HG03575 (cell line): ENCODE results near the gene ZNF213.

Experiments used
- ATAC-seq: cut with Tn5 transposase; IDR thresholded peaks from one replicate; pipeline ENCODE4 v1.9.1; 2021; ENCODE audit not compliant: unreplicated experiment, insufficient number of reproducible peaks, low FRiP score; ENCODE audit errors: extremely low read depth

The ZNF213 gene

DNA sequence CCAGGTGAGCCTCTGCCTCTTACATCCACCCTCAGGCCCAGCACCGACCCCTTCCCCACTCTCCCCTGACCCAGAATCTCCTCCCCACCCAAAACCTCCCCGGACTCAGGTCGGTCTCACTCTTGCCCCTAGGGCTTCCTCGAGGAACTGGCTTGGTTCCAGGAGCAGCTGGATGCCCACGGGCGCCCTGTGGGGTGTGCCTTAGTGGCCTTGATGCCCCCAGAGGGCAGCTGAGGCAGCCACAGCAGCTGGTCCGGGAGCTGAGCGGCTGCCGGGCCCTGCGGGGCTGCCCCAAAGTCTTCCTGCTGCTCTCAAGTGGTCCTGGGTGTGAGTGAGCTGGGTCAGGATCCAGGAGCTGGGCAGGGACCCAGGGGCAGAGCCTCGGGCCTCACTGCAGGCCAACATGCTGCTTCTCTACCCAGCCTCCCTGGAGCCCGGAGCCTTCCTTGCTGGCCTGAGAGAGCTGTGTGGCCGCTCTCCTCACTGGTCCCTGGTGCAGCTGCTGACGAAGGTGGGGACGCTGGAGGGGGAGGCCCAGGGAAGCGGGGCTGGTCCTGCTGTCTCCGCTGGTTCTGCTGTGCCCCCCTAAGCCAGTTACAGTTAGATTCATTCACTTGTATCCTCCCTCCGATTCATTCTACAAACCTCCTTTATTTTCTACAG lies 9.6 kb downstream of the ZNF213 start:
- no peak for ATAC-seq

DNA sequence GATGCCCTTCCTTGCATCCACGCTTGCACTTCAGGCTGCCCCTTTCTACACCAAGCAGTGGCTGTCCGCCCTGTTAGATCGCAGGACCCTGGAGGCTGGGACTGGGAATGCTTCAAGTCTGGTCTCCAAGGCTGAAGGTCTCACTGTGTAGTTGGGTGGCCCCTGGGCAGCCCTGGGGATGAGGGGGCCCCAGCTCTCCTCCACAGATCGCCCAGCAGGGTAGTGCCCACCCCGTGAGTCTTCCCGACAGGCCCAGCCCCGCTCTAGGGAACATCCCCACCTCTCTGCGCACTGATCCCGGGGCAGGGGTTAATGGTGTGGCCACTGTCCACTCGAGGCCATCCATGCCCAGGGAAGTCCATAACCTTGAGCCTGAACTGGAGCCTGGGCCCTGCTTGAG lies 10.3 kb downstream of the ZNF213 start:
- ATAC-seq, result no peak

DNA sequence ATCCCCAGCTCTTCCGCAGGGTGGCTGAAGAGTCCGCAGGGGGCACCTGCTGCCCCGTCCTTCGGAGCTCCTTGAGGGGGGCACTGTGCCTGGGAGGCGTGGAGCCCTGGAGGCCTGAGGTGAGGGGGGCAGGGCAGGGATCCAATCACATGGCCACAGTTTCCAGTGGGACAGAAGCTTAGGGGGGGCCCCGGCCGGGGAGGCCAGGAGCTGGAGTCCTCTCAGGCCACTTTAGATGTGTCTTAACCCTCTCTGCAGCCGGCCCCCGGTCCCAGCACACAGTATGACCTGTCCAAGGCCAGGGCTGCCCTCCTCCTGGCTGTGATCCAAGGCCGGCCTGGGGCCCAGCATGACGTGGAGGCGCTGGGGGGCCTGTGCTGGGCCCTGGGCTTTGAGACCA lies 10.8 kb downstream of the ZNF213 start:
- ATAC-seq, result no peak

DNA sequence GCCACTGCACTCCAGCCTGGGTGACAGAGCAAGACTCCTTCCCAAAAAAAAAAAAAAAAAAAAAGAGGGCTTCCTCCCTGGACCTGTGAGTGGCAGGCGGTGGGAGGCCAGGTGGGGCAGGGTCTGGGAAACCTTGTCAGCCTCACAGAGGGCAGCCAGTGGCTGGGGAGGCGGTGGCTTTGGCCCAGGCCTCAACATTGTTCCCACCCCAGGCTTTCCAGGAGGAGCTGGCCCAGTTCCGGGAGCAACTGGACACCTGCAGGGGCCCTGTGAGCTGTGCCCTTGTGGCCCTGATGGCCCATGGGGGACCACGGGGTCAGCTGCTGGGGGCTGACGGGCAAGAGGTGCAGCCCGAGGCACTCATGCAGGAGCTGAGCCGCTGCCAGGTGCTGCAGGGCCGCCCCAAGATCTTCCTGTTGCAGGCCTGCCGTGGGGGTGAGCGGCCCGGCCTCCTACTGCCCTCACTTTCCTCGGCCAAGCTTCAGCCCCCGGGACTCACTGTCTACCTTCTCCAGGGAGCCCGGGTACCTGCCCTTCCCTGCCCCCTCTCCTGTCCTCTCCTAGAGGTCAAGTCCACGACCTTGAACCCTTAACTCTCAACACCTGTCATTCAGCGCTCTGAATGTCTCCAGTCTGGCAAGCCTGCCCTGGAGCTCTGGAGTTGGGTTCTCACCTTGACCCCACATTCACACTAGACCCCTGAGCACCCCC lies 12.4 kb downstream of the ZNF213 start:
- ATAC-seq, result no peak

DNA sequence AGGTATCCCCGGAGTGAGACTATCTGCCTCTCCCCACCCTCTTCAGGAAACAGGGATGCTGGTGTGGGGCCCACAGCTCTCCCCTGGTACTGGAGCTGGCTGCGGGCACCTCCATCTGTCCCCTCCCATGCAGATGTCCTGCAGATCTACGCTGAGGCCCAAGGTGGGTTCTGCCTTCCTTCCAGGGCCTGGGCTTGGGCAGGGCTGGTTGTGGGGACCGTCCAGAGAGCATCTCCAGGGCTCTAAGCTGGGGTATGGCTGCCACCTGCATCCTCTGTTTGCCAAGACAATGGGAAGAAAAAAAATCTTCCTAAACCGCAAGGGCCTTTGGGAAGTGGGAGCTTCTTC lies 12.9 kb downstream of the ZNF213 start:
- no peak for ATAC-seq

DNA sequence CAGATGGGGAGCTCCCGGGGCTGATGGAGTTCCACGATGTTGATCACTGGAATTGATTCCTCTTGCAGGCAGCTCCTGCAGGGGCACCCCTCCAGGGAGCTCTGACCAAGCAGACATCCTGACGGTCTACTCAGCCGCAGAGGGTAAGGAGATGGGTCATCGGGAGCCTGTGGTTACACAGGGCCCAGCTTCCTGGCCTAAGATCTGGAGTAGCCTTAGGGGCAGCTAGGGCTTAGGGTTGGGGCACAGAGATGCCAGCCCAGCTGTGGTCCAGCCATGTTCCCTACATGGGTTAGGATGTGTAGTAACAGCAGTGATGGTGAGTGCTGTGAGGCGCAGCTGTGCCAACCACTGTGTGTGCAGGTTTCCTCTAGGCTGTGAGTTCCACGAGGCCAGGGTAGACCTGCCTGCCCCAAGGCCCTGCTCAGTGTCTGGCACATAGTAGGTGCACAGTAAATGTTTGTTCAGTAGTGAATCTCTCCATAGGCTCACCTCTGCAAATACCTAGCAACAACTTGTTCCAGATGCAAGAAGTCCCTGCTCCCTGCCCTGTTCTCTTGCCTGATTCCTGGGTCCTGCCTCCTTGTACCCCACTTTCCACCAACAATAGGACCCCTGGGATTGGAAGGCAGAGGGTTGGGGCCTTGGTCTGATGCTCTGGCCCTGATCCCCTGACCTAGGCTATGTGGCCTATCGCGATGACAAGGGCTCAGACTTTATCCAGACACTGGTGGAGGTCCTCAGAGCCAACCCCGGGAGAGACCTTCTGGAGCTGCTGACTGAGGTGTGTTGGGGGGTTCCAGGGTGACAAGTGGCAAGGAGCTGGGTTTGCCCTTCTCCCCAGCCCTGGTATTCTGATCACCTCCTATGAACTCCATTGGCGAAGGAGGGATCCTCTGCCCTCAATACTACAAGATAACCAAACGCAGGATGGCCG lies 13.7 kb downstream of the ZNF213 start:
- ATAC-seq, result no peak

DNA sequence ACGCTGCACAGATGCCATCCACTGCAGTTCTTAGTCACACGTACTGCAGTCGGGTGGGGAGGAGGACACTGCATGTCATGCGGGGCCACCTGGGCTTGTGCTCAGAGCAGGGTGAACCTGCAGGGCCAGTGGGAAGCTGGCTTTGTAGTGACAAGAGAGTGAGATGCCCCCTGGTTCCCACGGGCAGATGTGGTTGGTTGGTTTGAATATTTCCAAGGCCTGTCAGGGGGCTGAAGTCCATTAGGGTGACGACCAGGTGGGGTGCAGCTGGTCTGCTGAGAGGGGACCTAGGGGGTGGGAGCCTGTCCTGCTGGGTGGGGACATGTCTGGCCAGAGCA lies 14.3 kb downstream of the ZNF213 start:
- no peak for ATAC-seq

DNA sequence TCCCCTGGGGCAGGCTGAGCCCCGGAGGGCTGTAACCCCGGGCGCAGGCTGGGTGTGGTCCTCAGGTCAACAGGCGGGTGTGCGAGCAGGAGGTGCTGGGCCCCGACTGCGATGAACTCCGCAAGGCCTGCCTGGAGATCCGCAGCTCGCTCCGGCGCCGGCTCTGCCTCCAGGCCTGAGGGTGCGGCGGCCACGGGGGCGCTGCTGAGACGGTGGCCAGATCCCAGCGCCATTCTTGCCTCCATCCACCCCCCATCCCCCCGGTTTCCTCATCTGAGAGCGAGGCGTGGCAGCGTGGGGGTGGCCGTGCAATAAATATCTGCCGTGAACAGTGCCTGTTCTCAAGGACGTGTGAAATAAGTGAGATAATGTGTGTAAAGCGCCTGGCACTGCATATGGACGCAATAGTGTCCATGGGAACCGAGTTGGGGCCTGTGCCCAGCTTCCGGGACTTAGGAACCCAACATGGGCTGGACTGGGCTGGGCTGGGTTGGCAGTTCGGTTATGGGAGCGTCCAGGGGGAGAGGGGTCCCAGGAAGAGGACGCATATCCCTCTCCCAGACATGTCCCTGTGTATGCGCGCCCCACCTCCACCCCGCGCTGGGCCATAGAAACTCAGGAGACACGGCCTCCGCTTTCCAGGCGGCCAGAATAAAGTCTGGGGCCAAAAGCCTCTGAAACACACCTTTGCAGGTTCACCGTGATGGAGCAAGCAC lies 15.0 kb downstream of the ZNF213 start:
- no peak for ATAC-seq

DNA sequence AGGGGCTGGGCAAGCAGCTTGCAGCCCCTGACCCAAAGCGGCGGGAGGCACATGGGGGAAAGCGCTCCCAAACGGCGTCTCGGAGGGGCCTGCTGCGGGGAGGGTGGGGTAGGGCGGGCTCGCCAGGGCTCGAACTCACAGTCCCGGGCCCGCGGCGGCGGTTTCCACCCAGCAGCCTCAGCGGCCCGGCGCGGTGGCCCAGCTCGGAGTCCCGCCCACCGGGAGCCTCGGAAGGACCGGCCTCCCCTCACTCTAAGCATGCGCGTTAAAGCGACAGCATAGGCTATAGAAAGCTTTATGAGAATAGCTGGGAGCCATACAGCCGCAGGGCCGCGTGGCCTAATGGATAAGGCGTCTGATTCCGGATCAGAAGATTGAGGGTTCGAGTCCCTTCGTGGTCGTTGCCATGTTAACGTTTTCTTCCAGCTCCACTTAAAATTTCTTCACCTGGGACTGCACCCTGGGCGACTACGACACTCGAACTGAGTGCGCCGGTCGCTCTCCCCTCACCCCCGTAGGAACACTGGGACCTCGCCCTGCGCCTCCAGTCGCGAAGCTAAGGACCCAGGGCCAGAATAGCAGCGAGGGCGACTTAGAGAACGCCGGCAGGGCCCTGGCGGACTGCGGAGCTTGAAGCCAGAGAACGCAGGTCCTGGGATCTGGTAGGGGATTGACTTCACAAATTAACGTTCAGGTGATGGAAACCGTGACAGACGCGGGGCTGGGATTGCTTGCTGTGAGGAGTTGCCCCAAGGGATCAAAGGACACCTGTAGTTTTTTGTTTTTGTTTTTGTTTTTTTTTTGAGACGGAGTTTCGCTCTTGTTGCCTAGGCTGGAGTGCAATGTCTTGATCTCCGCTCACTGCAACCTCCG lies 15.8 kb downstream of the ZNF213 start:
- no peak for ATAC-seq

DNA sequence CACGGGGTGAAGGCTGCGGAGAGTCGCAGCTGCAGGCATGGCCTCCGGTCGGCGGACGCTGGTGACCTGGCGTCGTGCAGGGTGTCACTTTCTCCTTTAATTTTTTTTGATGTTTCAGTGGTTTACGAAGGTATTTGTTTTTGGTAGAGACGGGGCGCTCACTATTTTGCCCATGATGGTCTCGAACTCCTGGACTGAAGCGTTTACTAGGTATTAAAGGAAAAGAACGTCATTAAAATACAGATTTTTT lies 17.1 kb downstream of the ZNF213 start:
- no peak for ATAC-seq

DNA sequence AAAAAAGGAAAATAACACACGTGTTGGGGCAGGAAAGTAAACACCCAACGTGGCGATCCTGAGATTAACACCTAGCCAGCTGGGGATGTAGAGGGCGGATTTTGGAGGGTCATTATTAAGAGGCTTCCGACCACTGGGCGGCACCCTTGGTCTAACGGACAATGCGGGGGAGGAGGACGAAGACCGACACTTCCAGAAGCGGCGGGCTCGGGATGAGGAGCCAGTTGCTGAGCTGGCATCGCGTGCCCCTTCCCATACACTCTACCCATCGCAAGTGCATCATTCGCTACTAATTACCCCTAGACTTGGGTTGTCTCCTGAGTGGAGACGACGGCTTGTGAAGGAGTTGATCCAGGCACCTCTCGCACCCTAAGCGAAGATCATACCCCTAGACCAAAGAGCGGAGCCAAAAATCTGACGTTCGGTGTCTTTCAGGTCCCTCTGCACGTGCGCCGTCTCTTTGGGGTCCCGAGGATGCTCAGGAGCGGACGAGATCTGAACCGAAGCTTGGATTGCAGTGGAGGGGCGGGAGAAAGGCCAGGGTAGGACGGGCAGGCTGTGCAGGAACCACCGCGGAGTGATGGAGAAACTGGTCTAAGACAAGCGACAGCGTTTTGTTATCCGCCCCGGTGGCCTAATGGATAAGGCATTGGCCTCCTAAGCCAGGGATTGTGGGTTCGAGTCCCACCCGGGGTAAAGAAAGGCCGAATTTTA lies 17.6 kb downstream of the ZNF213 start:
- no peak for ATAC-seq

DNA sequence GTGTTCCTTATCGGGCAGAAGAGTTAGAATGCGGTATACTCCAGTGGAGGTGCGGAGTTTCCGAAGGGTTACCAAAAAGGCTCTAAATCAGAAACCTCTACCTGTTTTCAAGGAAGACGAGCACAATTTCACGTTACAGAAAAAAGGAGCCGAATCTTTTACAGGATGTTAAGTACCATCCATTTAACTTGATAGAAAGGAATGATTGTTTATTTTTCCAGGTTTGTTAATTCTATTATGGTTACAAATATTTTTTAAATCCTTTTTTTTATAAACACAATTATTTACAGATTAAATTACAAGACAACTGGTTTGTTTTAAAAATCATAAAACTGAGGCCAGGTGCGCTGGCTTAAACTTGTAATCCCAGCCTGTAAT lies 18.2 kb downstream of the ZNF213 start:
- ATAC-seq, result no peak

DNA sequence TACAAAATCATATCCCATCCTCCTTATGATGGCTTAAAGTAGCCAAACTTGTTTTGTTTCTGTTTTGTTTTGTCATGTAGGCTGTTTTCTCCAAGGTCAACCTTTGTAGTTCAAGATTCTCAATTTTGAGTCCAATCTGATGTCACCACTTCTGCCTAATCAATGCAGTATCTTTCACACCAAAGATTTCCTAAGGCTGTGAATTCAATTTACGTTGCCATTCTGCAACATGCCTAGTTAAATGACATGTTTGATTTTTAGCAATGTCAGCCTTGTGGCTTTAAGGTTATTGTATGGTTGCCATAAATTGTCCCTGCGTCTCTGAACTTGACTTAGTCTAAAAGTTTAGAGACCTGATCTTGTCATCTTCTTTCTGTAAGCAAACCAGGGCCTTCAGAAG lies 20.4 kb downstream of the ZNF213 start:
- no peak for ATAC-seq

DNA sequence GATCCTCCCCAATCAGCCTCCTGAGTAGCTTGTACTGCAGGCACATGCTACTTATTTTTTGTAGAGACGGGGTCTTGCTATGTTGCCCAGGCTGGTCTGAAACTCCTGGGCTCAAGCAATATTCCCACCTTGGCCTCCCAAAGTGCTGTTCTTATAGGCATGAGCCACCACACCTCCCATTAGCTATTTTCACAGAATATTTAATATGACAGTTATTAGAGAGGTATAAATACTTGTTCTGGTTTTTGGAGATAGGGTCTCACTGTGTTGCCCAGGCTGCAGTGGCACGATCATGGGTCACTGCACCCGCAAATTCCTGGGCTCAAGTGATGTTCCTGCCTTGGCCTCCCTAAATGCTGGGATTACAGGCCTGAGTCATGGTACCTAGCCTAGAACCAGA lies 21.1 kb downstream of the ZNF213 start:
- no peak for ATAC-seq

DNA sequence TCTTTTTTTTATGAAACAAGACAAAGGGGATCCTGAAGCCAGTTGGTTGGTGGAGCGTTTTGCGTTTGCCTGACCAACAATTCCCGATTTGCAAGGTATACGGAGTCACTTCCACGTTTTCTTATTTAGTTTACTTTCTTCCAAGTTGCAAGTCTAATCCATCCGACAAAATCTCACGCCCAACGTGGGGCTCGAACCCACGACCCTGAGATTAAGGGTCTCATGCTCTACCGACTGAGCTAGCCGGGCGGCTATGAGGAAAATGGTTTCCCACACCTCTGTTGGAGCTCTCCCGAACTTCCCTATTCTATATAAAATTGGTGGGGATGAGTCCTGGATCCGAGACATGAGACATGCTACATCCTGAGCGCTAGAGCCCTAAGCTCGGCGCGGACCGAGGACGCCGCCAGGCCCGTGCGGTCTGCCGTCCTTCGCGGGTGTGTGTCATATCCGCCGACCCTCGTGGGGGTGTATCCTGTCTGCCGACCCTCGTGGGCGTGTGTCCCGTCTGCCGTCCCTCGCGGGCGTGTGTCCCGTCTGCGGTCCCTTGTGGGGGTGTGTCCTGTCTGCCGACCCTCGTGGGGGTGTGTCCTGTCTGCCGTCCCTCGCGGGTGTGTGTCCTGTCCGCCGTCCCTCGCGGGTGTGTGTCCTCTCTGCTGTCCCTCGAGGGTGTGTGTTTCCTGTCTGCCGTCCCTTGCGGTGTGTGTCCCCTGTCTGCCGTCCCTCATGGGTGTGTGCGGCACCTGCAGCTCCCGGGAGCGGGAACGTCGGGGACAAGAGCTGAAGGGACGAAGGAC lies 22.6 kb downstream of the ZNF213 start:
- no peak for ATAC-seq

DNA sequence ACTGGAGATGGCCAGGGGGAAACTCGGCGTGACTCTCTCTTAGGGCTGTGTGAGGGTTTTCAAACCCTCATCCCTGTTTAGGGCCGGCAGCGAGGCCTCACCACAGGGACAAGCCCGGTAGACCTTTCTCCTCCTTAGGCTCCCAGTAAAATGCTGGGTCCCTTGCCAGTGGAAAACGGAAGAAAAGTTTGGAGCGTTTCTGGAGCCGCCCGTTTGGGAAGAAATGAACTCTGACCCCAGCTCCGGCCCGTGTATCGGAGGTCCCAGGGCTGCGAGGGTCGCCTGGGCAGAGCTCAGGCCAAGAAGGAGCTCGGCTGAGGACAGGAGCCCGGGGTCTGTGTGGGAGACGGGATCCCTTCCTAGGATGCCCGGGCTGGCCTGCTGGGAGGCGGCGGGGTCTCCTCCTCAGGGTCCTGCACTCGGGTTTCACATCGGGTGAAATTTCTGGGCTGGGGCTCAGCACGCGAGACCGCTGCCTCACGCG lies 23.2 kb downstream of the ZNF213 start:
- ATAC-seq, result no peak

DNA sequence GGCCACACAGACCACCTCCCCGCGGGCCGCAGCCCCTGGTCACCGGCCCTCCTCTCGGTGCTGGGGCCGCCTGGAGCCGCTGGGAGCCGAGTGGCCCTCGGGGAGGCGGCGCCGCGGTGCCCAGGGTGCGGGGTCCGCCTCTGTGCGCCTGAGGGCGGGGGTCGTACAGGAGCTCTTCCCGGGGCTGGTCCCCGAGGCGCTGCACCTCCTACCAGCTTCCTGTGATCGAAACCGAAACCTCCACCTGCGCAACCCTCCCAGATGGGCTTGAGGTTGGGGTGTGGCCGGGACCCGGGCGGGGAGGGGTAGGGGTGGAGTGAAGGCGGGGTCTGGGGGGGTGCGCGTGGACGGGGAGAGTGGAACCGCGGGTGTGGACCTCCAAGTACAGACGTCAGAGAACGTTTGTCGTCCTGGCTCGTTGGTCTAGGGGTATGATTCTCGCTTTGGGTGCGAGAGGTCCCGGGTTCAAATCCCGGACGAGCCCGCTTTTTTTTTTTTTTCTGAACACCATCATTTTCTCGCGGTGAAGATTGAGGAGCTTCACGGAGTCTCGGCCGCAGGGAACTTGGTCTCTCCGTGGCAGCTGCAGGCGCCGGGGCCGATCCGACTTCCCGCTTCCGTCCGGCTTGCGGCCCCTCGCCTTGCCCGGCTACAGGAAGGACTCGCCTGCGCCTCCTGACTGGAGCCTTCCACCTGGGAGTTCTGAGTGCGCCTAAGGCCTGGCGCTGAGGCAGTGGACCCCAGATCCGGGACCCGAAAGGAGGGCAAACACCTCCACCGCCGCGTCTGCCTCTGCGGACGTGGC lies 23.9 kb downstream of the ZNF213 start:
- ATAC-seq, result no peak
